Chondrocyte (in vitro differentiated cells): Measurements from ENCODE around the gene ZNF202. TPM values are rescaled to one million over a fixed set of nuclear protein-coding genes. Genes with fewer than 3 reads are reported as not detected.

Experiments
- DNase-seq: peaks from one replicate; pipeline ENCODE4 v3.0.0; 2021; ENCODE audit warnings: mixed read lengths, low spot score
- H3K27ac Mint-ChIP-seq: one replicate; pipeline ENCODE4 v1.8.0; 2021; ENCODE audit warnings: mild to moderate bottlenecking, moderate library complexity, mixed read lengths; ENCODE audit not compliant: unreplicated experiment
- H3K27me3 Mint-ChIP-seq: 2 replicates; pipeline ENCODE4 v1.8.0; 2021; ENCODE audit warnings: low read depth, mixed read lengths
- H3K36me3 Mint-ChIP-seq: 2 replicates; pipeline ENCODE4 v1.8.0; 2021; ENCODE audit warnings: low read depth, mixed read lengths
- H3K4me1 Mint-ChIP-seq: 2 replicates; pipeline ENCODE4 v1.8.0; 2021; ENCODE audit warnings: low read depth, mild to moderate bottlenecking, mixed read lengths
- H3K4me3 Mint-ChIP-seq: one replicate; pipeline ENCODE4 v1.8.0; 2021; ENCODE audit warnings: mild to moderate bottlenecking, moderate library complexity, mixed read lengths; ENCODE audit not compliant: unreplicated experiment
- H3K9me3 Mint-ChIP-seq: 2 replicates; pipeline ENCODE4 v1.8.0; 2021; ENCODE audit warnings: low read depth, mixed read lengths
- CTCF ChIP-seq: fragments of 200-600 bp; sonication (generic); IDR thresholded peaks from 2 replicates; pipeline ENCODE4 v1.5.0; 2021; ENCODE audit warnings: antibody characterized with exemption, mild to moderate bottlenecking, moderate library complexity
- total RNA-seq: library from RNA; stranded (reverse); gene quantifications from 3 replicates; pipeline ENCODE4 v1.2.1, GENCODE V29; 2021

ZNF202 gene
- total RNA-seq, 1 donor from 2014 or later = 10.0 TPM

- Mint-ChIP-seq H3K36me3 (no peaks in the 10 kb centered on the region), H3K27ac (no peak overlapping the region), H3K9me3 (no peaks in the 10 kb centered on the region), H3K4me3 (no peak overlapping the region), H3K27me3 (peaks cover 20% of the 10 kb centered on the region), H3K4me1 (no peaks in the 10 kb centered on the region)
- TF ChIP-seq CTCF = no peak
- no peak for DNase-seq
Observed at GRCh38 chr11:123678246-123678645, 63.2 kb downstream of the ZNF202 start.

- DNase-seq = no peak
- no peak for TF ChIP-seq CTCF
- Mint-ChIP-seq H3K9me3 (no peaks in the 10 kb centered on the region), H3K27me3 (peaks cover 17% of the 10 kb centered on the region), H3K4me1 (no peaks in the 10 kb centered on the region), H3K4me3 (no peak overlapping the region), H3K36me3 (no peaks in the 10 kb centered on the region), H3K27ac (no peak overlapping the region)
Observed at GRCh38 chr11:123677510-123677909, 64.0 kb downstream of the ZNF202 start.

- H3K9me3 Mint-ChIP-seq = no peaks in the 10 kb centered on the region
- no peak overlapping the region for H3K4me3 Mint-ChIP-seq
- no peaks in the 10 kb centered on the region for H3K4me1 Mint-ChIP-seq
- no peak for DNase-seq
- TF ChIP-seq CTCF = no peak
- no peak overlapping the region for H3K27ac Mint-ChIP-seq
- no peaks in the 10 kb centered on the region for H3K36me3 Mint-ChIP-seq
- peaks cover 14% of the 10 kb centered on the region for H3K27me3 Mint-ChIP-seq
Observed at GRCh38 chr11:123674297-123674696, 67.2 kb downstream of the ZNF202 start.

Other genes starting within 250 kb of the ZNF202 start
- 0.15 to 0.62 TPM (median 0.45 TPM) in 3 replicates for gene SCN3B, start 87.0 kb downstream of the ZNF202 start, total RNA-seq
- not detected in 3 replicates for gene OR6X1, start 12.9 kb upstream of the ZNF202 start, total RNA-seq
- gene OR6M1, start 64.7 kb upstream of the ZNF202 start, total RNA-seq = not detected in 3 replicates
- gene TMEM225, start 144.0 kb upstream of the ZNF202 start, total RNA-seq = not detected in 3 replicates
- not detected in 3 replicates for gene OR8D4, start 160.5 kb upstream of the ZNF202 start, total RNA-seq
- gene OR4D5, start 198.0 kb upstream of the ZNF202 start, total RNA-seq = not detected in 3 replicates
- not detected in 3 replicates for gene OR6T1, start 202.2 kb upstream of the ZNF202 start, total RNA-seq
- gene OR10S1, start 236.1 kb upstream of the ZNF202 start, total RNA-seq = not detected in 3 replicates